GM19239 (cell line): Measurements from ENCODE around the gene STS.
"Not testable (repeated sequence)": the region's sequence is repeated elsewhere in the genome, so short reads cannot be mapped to it uniquely, and the experiment has no call there.

Experiments used
- DNase-seq: peaks from one replicate; pipeline ENCODE4 v3.0.0; 2011; ENCODE audit warnings: low spot score; ENCODE audit not compliant: insufficient read length
- FAIRE-seq: peaks from 2 replicates; lab custom pipeline; 2011; peaks lifted over from hg19 to GRCh38; lab: Jason Lieb, UNC

Gene STS

GRCh38 chrX:7168371-7168770 lies 20.9 kb downstream of the STS start:
- DNase-seq (no peak), FAIRE-seq (no peak)

DNA sequence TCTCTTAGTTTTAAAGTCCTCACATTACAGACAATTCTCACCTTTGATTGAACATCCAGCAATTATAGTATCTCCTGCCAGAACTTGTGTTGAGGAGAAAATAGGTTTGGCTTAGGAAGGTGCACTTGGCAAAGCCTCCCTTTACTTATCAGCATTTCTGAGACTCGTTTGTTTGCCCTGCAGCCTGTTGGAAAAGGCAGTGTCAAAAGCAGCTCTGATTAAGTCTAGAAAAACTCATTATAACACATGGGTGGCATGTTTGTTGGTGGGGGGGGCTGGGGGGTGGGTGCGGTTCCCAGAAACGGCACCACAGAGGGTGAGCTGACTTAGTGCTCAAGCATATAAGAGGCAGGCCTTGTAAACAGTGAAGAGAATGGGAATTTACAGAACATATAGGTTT lies 22.1 kb downstream of the STS start:
- FAIRE-seq = no peak
- DNase-seq = no peak

GRCh38 chrX:7170898-7171297 lies 23.4 kb downstream of the STS start:
- DNase-seq = no peak
- FAIRE-seq = peak; percentile 52

DNA sequence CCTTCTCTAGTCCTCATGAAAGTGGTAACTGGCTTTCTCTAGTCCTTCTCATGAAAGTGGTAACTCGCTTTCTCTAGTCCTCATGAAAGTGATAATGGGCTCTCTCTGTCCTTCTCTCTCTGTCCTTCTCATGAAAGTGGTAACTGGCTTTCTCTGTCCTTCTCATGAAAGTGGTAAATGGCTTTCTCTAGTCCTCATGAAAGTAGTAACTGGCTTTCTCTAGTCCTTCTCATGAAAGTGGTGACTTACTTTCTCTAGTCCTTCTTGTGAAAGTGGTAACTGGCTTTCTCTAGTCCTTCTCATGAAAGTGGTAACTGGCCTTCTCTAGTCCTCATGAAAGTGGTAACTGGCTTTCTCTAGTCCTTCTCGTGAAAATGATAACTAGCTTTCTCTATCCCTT lies 31.3 kb downstream of the STS start:
- FAIRE-seq, DNase-seq: not testable (repeated sequence)

GRCh38 chrX:7179446-7179845 lies 31.9 kb downstream of the STS start:
- DNase-seq = no peak
- FAIRE-seq = no peak

- no peak for DNase-seq
- FAIRE-seq = no peak
Measured at GRCh38 chrX:7184816-7185215, 37.3 kb downstream of the STS start.

DNA sequence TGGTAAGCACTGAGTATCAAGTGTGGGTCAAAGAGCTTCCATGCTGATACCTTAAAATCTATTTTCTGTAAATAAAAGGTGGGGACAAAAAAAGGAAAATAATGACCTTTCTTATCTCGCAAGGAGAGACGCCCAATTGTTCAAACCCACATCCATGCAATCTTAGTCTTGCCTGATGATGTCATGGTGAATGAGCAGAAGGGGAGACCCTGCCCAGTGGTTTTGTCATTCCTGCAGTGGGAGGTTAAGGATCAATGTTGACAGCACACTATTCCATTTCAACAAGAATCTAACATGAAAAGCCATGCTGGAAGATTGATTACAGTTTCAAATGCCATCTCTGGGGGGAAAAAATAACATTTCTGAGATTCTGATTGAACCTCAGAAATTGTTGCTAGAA lies 41.2 kb downstream of the STS start:
- no peak for DNase-seq
- peak; percentile 54 for FAIRE-seq

- FAIRE-seq = no peak
Measured at GRCh38 chrX:7190157-7190556, 42.6 kb downstream of the STS start.

GRCh38 chrX:7191681-7192110 lies 44.2 kb downstream of the STS start:
- FAIRE-seq (no peak), DNase-seq (no peak)

More at GRCh38 chrX:7190157-7190556, 42.6 kb downstream of the STS start:
- no peak for DNase-seq

- FAIRE-seq (no peak), DNase-seq (no peak)
Measured at GRCh38 chrX:7192871-7193270, 45.4 kb downstream of the STS start.

DNA sequence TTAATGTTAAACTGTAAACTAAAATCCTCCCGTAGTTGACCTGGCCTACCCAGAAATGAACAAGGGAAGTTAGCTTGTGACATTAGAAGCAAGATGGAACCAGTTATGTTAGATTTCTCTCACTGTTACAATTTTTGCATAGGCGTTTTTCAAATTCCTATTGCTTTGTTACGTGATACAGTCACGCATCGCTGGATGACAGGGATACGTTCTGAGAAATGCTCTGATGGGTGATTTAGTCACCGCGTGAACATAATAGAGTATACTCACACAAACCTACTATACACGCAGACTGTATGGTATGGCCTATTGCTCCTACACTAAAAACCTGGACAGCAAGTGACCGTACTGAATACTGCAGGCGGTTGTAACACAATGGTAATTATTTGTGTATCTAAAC lies 47.1 kb downstream of the STS start:
- FAIRE-seq (no peak), DNase-seq (no peak)
